LNCAP (cell line): ENCODE data around the gene TDRKH.

Source experiments
- TF ChIP-seq, protein P1 (sequence below): fragments of 450-650 bp; IDR thresholded peaks from 2 replicates; pipeline ENCODE4 v1.5.1; 2017; ENCODE audit warnings: mild to moderate bottlenecking

TDRKH gene

DNA sequence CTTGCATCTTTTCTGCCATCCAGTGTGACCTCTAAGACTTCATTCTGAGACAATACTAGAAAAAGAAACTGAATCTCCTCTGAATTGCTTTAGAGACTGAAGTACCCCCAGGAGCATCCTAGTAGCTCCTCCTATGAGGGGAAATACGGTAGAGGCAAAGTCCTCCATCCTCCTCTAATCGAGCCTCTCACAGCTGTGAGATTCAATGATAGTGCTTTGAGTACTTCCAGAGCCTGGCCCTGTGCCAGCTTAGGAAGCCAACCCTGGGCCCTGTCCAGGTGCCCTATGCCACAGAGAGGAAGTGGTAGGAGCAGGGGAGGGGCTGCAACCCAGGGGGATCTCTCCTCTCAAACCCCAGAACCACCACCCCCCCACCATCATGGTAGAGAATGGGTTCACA is 30.6 kb upstream of the TDRKH start:
- TF ChIP-seq, protein P1, sequence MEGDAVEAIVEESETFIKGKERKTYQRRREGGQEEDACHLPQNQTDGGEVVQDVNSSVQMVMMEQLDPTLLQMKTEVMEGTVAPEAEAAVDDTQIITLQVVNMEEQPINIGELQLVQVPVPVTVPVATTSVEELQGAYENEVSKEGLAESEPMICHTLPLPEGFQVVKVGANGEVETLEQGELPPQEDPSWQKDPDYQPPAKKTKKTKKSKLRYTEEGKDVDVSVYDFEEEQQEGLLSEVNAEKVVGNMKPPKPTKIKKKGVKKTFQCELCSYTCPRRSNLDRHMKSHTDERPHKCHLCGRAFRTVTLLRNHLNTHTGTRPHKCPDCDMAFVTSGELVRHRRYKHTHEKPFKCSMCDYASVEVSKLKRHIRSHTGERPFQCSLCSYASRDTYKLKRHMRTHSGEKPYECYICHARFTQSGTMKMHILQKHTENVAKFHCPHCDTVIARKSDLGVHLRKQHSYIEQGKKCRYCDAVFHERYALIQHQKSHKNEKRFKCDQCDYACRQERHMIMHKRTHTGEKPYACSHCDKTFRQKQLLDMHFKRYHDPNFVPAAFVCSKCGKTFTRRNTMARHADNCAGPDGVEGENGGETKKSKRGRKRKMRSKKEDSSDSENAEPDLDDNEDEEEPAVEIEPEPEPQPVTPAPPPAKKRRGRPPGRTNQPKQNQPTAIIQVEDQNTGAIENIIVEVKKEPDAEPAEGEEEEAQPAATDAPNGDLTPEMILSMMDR, result no peak

DNA sequence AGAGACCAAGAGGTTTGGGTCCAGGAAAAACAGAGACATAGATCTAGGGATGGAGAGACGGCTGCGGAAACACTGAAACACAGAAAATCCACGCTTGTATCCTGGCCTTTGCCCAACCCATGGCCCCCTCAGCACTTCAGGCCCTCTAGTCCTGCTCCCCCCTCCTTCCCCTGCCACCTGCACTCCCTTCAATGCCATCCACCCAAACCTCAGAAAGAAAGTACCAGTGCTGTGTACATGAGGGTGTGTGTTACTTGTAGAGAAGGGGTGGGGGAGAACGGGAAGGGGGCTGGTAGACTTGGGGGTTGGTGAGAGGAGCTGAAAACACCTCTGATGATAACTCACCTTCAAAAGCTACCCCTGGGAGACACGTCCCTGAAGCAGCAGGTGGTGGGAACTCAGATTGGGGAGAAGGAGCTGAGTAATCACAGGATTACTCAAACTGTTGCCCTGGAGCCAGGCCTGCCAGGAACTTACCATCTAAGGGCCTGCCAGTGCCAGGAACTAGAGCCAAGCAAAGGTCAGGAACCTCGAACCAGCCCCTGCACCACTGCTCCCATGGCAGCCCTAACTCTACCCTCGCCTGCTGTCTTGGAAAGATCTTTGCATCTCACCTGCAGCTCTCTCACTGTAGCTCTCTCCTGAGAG is 29.8 kb upstream of the TDRKH start:
- TF ChIP-seq, protein P1, result no peak

DNA sequence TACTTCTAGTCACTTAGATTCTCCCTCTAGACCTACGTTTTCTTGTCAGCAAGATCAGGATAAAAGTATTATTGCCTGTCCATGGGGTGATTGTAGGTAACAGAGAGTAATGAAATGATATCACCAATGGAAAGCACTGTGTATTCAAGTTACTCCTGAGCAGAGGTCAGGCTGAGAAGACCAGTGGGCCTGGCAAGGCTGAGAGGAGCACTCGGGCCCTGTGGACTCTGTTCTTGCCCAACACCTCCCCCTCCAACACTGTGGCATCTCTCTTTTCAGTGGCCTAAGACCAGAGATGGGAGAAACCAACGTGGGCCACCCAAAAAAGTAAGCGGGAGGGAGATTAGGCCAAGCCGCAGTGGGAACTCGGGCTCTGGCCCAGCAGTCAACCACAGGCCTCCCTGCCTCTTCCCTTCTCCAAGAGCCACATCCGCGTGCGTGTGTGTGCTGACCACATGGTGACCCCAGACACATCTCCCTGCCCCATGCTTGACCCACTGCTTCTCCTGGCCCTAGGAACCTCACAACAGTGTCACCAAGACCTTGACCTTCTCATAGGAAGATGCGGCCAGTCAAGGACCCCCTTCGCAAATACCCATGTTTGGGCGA is 29.0 kb upstream of the TDRKH start:
- TF ChIP-seq, protein P1, result no peak

DNA sequence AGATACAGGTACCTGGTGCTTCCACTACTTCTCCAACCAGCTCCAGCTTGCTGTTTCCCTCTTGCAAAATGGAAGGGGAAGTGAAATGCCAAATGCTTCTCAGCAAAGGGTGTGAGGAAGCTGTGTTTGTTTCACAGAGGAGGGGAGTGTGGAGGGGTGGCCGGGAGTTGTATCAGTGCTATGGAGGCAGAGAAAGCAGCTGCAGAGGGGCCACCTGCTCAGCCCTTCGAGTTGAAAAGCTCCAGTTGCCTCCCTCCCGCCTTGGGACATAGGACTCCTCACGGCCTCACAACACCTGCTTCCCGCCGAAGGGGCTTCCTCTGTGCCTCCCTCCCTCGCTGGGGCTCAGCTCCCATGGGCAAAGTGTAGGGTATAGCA is 27.0 kb upstream of the TDRKH start:
- TF ChIP-seq, protein P1, result no peak

- TF ChIP-seq, protein P1, result no peak
Measured at GRCh38 chr1:151816548-151817352, 26.4 kb upstream of the TDRKH start.

GRCh38 chr1:151815716-151816327 is 25.5 kb upstream of the TDRKH start:
- TF ChIP-seq, protein P1, result no peak

GRCh38 chr1:151814971-151815545 is 24.8 kb upstream of the TDRKH start:
- TF ChIP-seq, protein P1, result no peak
